Heart left ventricle (tissue), 16 donors: ENCODE data around the gene ARVCF. TPM values are rescaled to one million over a fixed set of nuclear protein-coding genes. Genes with fewer than 3 reads are reported as not detected.

ENCODE experiments used
- ATAC-seq, 4 donors: fragments of 200-7000 bp; cut with Tn5 transposase; one replicate each; pipeline ENCODE4 v1.9.1; 2020 to 2022; ENCODE audit warnings: moderate library complexity in 4 of 4, mild to moderate bottlenecking in 3 of 4, moderate number of reproducible peaks in 1 of 4
- DNase-seq, 5 donors: peaks; one replicate each; pipeline ENCODE4 v3.0.0-alpha.2; 2020
- H3K27ac ChIP-seq, 12 donors: fragments of 200-600 bp; sonication (generic) in 4 of 12; one replicate each; pipeline versions ENCODE4 v1.5.0 to v1.8.0; 2016 to 2022; ENCODE audit warnings: mild to moderate bottlenecking in 2 of 12
- H3K27me3 ChIP-seq, 9 donors: fragments of 200-600 bp; sonication (generic) in 2 of 9; one replicate each; pipeline versions ENCODE4 v1.5.1 to v1.8.0; 2016 to 2022; ENCODE audit warnings: mild to moderate bottlenecking in 3 of 9
- H3K36me3 ChIP-seq, 9 donors: fragments of 200-600 bp; sonication (generic) in 2 of 9; one replicate each; pipeline versions ENCODE4 v1.5.0 to v1.8.0; 2018 to 2022; ENCODE audit warnings: mild to moderate bottlenecking in 2 of 9
- H3K4me1 ChIP-seq, 12 donors: fragments of 200-600 bp; sonication (generic) in 4 of 12; one replicate each; pipeline versions ENCODE4 v1.5.0 to v1.8.0; 2016 to 2022; ENCODE audit warnings: mild to moderate bottlenecking in 3 of 12
- H3K4me3 ChIP-seq, 12 donors: fragments of 200-600 bp; sonication (generic) in 4 of 12; one replicate each; pipeline versions ENCODE4 v1.5.0 to v1.8.0; 2017 to 2022; ENCODE audit warnings: mild to moderate bottlenecking in 9 of 12, moderate library complexity in 4 of 12
- H3K9me3 ChIP-seq, 12 donors: fragments of 200-600 bp; sonication (generic) in 4 of 12; one replicate each; pipeline versions ENCODE4 v1.5.0 to v1.8.0; 2016 to 2022; ENCODE audit warnings: mild to moderate bottlenecking in 1 of 12
- CTCF ChIP-seq, 12 donors: fragments of 200-600 bp; sonication (generic) in 4 of 12; IDR thresholded peaks; one replicate each; pipeline versions ENCODE4 v1.5.0 to v1.8.0; 2018 to 2022; ENCODE audit warnings: antibody characterized with exemption in 12 of 12, mild to moderate bottlenecking in 5 of 12
- POLR2A ChIP-seq, 2 donors: fragments of 450-650 bp; IDR thresholded peaks; one replicate each; pipeline ENCODE4 v1.6.1; 2017; ENCODE audit warnings: antibody characterized with exemption in 2 of 2, mild to moderate bottlenecking in 2 of 2, moderate library complexity in 2 of 2
- whole genome bisulfite sequencing, 4 donors: extraction: QIAGEN DNeasy Blood & Tissue Kit in 2 of 4; methylation state at CpG; one replicate each; pipeline versions ENCODE4 v1.1.5 to v1.1.7; 2013 to 2018; 5-methylcytosine and 5-hydroxymethylcytosine counted together
- intact Hi-C, 10 donors: fragments of 100-400 bp; cut with DNase I; formaldehyde crosslinking; loops; one replicate each; pipeline versions ENCODE4 v1.11.1 to v1.14.2; 2022
- polyA plus RNA-seq, 2 donors: library from polyadenylated mRNA; stranded (reverse); fragments of 200-250 nt; gene quantifications; one replicate each; pipeline ENCODE4 v1.2.3, GENCODE V29; 2013
- total RNA-seq, 9 donors: library from RNA; depleted of rRNA in 2 of 9; stranded (reverse); fragments of >200 nt in 2 of 9; fragmentation: NEBNext Ultra II Directional in 3 of 9; extraction: Animal tissue kit (Norgen Biotek cat#: 25700) in 3 of 9; gene quantifications; one replicate each; pipeline versions ENCODE4 v1.1.0 to v1.2.4, GENCODE V29; 2016 to 2023
- donor health status: ischemic (EF 13 %, LVEDD 7.1; RV severe dilation, severe dysfunction).
- donor health status: healthy with polysubstance abuse.
- donor health status: DM: no; HTN: yes; CAD: no.
- donor health status: DM: no; HTN: no; CAD: no.
- donor health status: ischemic (EF 25% LVEDD 6.9; RV normal size, moderate dysfunction).
- donor health status: ischemic (EF 25% LVEDD 5.7; RV mildly dilated, moderate dysfunction).
- donor health status: healthy.
- donor health status: DM: yes; HTN: yes; CAD: no.
- donor health status: ischemic (EF 35%, LVEDD 5.7; RV mildly dilated, moderate dysfunction).
- donor health status: nonischemic (EF 11% LVEDD 7.7; RV severe dilation, severe dysfunction).
- donor health status: DM: yes; HTN: yes; CAD: no.
- donor health status: PGD.
- donor health status: ischemic (EF 29% LVEDD 5.4; RV normal size, mild dysfunction).
- donor health status: nonischemic (EF 23%, LVEDD 6.1; RV moderate dilation, normal function).

Gene ARVCF
- total and polyA plus RNA-seq, 11 donors: 21.2 to 46.6 (median 33.3) TPM

DNA sequence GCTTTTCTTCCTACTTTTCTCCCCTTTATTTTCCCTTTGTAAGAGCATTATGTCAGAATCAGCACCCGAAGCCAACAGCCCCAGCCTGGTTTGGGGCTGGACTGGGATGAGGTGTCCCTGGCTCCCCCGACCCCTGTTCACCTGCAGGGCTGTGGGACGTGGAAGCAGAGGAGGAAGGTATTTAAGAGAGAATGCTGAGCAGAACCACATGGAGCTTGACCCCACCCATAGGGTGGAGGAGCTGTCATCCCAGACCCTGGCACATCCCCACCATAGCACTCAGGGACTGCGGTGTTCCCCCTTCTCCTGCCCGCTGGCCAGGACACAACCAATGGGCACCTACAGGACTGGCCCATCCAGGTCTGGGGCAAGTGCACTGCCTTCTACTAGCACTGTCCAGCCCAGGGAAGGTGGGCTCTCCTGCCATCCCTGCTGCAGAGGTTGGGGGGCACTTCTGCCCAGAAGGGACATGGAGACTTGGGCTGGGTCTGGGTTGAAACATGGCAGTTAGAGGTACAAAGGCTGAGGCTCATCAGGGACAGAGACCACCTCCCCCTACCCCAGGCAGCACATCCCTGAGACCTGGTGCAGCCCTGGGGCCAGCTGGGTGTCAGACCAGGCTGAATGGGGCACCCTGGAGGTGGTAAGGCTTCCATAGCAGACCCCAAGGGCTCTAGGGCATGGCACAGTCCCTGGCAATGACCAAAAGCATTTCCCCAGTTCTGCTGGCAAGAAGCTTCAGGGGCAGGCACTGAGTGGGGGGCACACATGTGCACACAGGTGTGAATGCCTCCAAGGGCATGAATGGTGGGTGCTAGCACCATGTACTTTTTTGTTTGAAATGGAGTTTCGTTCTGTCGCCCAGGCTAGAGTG is 23.9 kb upstream of the ARVCF start:
- Histone ChIP-seq H3K9me3 (no peaks in the 10 kb centered on the region), H3K4me1 (peaks cover 0 to 24% (median 3%) of the 10 kb centered on the region in 12 donors), H3K27me3 (no peaks in the 10 kb centered on the region), H3K4me3 (no peak overlapping the region), H3K27ac (no peak overlapping the region), H3K36me3 (peaks cover 0 to 88% (median 80%) of the 10 kb centered on the region in 9 donors)
- WGBS, 4 donors: 86 to 93% (median 90%) methylated on average over 6 to 7 of the region's 7 CpGs
- intact Hi-C loops: no loop called here
- no peak for DNase-seq
- peak in 2 of 4 donors; percentile 11 to 21 for ATAC-seq
- TF ChIP-seq CTCF (IDR thresholded peaks at IDR 0.05): no peak
- TF ChIP-seq POLR2A (IDR thresholded peaks at IDR 0.05): no peak

DNA sequence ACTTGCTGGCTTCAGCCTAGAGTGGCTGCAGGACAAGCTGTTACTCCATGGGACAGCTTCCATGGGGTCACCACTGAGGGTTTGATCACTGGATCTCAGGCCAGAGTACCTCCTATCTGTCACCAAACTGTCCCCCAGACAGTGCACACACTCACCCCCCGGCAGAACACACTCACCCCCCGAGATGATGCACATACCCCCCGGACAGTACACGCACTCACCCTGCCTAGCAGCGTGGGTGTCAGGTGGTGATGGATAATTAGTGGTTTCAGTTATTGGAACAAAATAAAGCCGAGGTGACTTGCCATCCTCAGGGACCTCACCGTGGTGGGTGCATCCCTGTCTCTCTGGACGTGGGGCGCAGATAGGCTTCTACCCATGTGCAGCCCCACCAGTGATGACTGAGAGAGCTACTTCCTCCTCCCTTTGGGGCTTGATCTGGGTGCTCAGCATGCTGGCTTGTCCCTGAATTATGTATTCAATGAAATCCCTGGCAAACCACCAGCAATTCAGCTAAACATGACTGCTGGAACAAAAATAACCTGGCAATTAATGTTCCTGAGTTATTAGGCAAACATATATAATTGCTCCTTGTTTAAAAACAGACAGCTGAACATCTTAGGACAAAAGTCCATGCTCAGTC is 23.2 kb upstream of the ARVCF start:
- no peaks in the 10 kb centered on the region for H3K27me3 ChIP-seq
- 84 to 92% (median 89%) methylated on average over 8 to 9 of the region's 9 CpGs for WGBS, 4 donors
- intact Hi-C loops: loop anchor here in 2 of 10 donors (5.0 to 10.0 kb wide), 2 partner anchors 37 to 45 kb away; partner anchors contain the start of gene DGCR8 (in 1 of the 2)
- peaks cover 0 to 31% (median 10%) of the 10 kb centered on the region in 12 donors for H3K4me1 ChIP-seq
- TF ChIP-seq POLR2A (IDR thresholded peaks at IDR 0.05): no peak
- TF ChIP-seq CTCF (IDR thresholded peaks at IDR 0.05): no peak
- DNase-seq (no peak), ATAC-seq (no peak)
- H3K36me3 ChIP-seq: peaks cover 0 to 85% (median 73%) of the 10 kb centered on the region in 9 donors
- H3K9me3 ChIP-seq: no peaks in the 10 kb centered on the region
- no peak overlapping the region for H3K27ac ChIP-seq
- H3K4me3 ChIP-seq: no peak overlapping the region

DNA sequence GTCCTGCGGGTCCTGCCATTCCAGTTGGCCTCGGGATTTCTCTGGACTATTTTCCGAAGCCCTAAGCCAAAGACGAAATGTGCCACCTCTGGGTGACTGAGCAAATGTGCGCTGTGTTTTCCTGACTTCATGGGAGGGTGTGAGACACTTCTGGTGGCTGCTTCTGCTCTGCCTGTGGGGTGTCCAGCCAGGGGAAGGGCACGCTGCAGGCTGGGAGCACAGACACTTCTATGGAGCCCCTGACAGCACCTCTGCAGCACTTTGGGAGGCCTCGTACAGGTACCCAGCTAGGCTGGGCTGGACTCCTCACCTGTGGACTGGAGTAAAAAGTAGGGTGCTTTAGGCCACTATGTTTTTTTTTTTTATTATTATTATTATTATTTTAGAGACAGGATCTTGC is 22.0 kb upstream of the ARVCF start:
- TF ChIP-seq POLR2A (IDR thresholded peaks at IDR 0.05) (no peak), CTCF (IDR thresholded peaks at IDR 0.05) (no peak)
- intact Hi-C loops: loop anchor here in 2 of 10 donors (5.0 to 10.0 kb wide), 2 partner anchors 39 to 46 kb away; partner anchors contain the start of gene DGCR8 (in 1 of the 2)
- ATAC-seq: no peak
- no peak for DNase-seq
- 86 to 96% (median 93%) methylated on average over 6 to 7 of the region's 7 CpGs for WGBS, 4 donors
- H3K4me1 ChIP-seq: peaks cover 0 to 39% (median 18%) of the 10 kb centered on the region in 12 donors
- peaks cover 0 to 73% (median 61%) of the 10 kb centered on the region in 9 donors for H3K36me3 ChIP-seq
- H3K27ac ChIP-seq: no peak overlapping the region
- no peaks in the 10 kb centered on the region for H3K27me3 ChIP-seq
- H3K4me3 ChIP-seq: no peak overlapping the region
- H3K9me3 ChIP-seq: no peaks in the 10 kb centered on the region

DNA sequence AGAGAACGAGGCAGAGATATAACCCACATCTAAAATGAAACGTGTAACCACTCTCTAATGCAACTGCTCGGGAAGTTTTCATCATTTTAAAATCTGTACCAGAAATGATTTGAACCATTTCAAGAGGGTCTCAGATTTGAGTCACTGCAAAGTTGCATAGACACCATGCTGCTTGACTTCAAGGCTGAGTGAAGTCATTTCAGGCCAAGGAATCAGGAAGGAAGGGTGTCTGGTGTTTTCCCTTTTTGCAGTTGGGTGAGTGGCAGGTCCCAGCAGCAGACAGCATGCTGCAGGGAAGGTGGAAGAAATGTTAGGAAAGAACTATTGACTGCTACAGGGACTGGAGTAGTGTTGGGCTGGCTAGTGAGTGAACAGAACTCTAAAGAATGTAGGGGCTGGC is 20.8 kb upstream of the ARVCF start:
- no peak for ATAC-seq
- intact Hi-C loops: loop anchor here in 2 of 10 donors (5.0 to 10.0 kb wide), 2 partner anchors 40 to 47 kb away; partner anchors contain the start of gene DGCR8 (in 1 of the 2)
- Histone ChIP-seq H3K4me3 (no peak overlapping the region), H3K9me3 (no peaks in the 10 kb centered on the region), H3K27ac (no peak overlapping the region), H3K4me1 (peaks cover 3 to 50% (median 29%) of the 10 kb centered on the region in 12 donors), H3K27me3 (no peaks in the 10 kb centered on the region), H3K36me3 (peaks cover 0 to 64% (median 57%) of the 10 kb centered on the region in 9 donors)
- 75 to 91% (median 83%) methylated on average over 3 of the region's 3 CpGs for WGBS, 4 donors
- DNase-seq: no peak
- TF ChIP-seq POLR2A (IDR thresholded peaks at IDR 0.05) (no peak), CTCF (IDR thresholded peaks at IDR 0.05) (no peak)
